Astrocyte (in vitro differentiated cells and primary cell): ENCODE data around the gene SLC9A9. TPM values are rescaled to one million over a fixed set of nuclear protein-coding genes. Genes with fewer than 3 reads are reported as not detected.

Experiments
- DNase-seq: peaks from one replicate; pipeline ENCODE4 v3.0.0-alpha.2; 2010; ENCODE audit warnings: low read depth
- FAIRE-seq: peaks from 2 replicates; lab custom pipeline; 2011; peaks lifted over from hg19 to GRCh38; lab: Jason Lieb, UNC
- H2AFZ ChIP-seq: 2 replicates; pipeline ENCODE4 v1.6.0; 2012; ENCODE audit warnings: low read depth, low read length, inconsistent platforms
- H3K27ac ChIP-seq: 2 replicates; pipeline ENCODE4 v1.5.1; 2011; ENCODE audit warnings: low read depth, low read length, inconsistent platforms
- H3K27me3 ChIP-seq: 2 replicates; pipeline ENCODE4 v1.6.0; 2011; ENCODE audit warnings: low read length, inconsistent platforms; ENCODE audit not compliant: insufficient read depth
- H3K36me3 ChIP-seq: 2 replicates; pipeline ENCODE4 v1.5.1; 2011; ENCODE audit warnings: low read length, inconsistent platforms; ENCODE audit not compliant: insufficient read depth
- H3K4me1 ChIP-seq: 2 replicates; pipeline ENCODE4 v1.5.1; 2011; ENCODE audit warnings: low read length, inconsistent platforms; ENCODE audit not compliant: insufficient read depth
- H3K4me2 ChIP-seq: 2 replicates; pipeline ENCODE4 v1.6.0; 2012; ENCODE audit warnings: low read length, inconsistent platforms
- H3K4me3 ChIP-seq: 2 replicates; pipeline ENCODE4 v1.5.1; 2011; ENCODE audit warnings: low read depth, mild to moderate bottlenecking, low read length, inconsistent platforms; ENCODE audit not compliant: insufficient read depth
- H3K79me2 ChIP-seq: 2 replicates; pipeline ENCODE4 v1.6.0; 2012; ENCODE audit warnings: mild to moderate bottlenecking, low read length, inconsistent platforms; ENCODE audit not compliant: insufficient read depth
- H3K9ac ChIP-seq: 2 replicates; pipeline ENCODE4 v1.6.0; 2012; ENCODE audit warnings: mild to moderate bottlenecking, low read length, inconsistent platforms
- H3K9me3 ChIP-seq: 2 replicates; pipeline ENCODE4 v1.5.1; 2012; ENCODE audit warnings: low read depth, mild to moderate bottlenecking, low read length, inconsistent platforms; ENCODE audit not compliant: insufficient read depth
- H4K20me1 ChIP-seq: 2 replicates; pipeline ENCODE4 v1.6.0; 2012; ENCODE audit warnings: low read length, inconsistent platforms; ENCODE audit not compliant: insufficient read depth
- H3K27ac Mint-ChIP-seq: one replicate; pipeline ENCODE4 v1.8.0; 2021; ENCODE audit warnings: mild to moderate bottlenecking, mixed read lengths; ENCODE audit not compliant: unreplicated experiment
- H3K27me3 Mint-ChIP-seq: one replicate; pipeline ENCODE4 v1.8.0; 2021; ENCODE audit warnings: low read depth, mixed read lengths; ENCODE audit not compliant: unreplicated experiment
- H3K36me3 Mint-ChIP-seq: one replicate; pipeline ENCODE4 v1.8.0; 2021; ENCODE audit warnings: low read depth, mixed read lengths; ENCODE audit not compliant: unreplicated experiment
- H3K4me1 Mint-ChIP-seq: one replicate; pipeline ENCODE4 v1.8.0; 2021; ENCODE audit warnings: low read depth, mixed read lengths; ENCODE audit not compliant: unreplicated experiment
- H3K4me3 Mint-ChIP-seq: one replicate; pipeline ENCODE4 v1.8.0; 2021; ENCODE audit warnings: mild to moderate bottlenecking, moderate library complexity, mixed read lengths; ENCODE audit not compliant: unreplicated experiment
- H3K9me3 Mint-ChIP-seq: one replicate; pipeline ENCODE4 v1.8.0; 2021; ENCODE audit warnings: mild to moderate bottlenecking, mixed read lengths; ENCODE audit not compliant: unreplicated experiment
- EZH2 ChIP-seq: IDR thresholded peaks from 2 replicates; pipeline ENCODE4 v1.6.1; 2012; ENCODE audit warnings: mild to moderate bottlenecking, low read length, inconsistent platforms; ENCODE audit not compliant: insufficient read depth
- total RNA-seq: library from RNA; stranded (reverse); gene quantifications from 2 replicates; pipeline ENCODE4 v1.2.1, GENCODE V29; 2021
- TF ChIP-seq, protein P1 (sequence below): IDR thresholded peaks from 2 replicates; pipeline ENCODE4 v1.5.1; 2011; ENCODE audit warnings: low read depth, mild to moderate bottlenecking, inconsistent platforms, low read length, moderate library complexity; ENCODE audit not compliant: insufficient read depth

The SLC9A9 gene
- total RNA-seq, 1 donor from 2014 or later, result 1.5 TPM

DNA sequence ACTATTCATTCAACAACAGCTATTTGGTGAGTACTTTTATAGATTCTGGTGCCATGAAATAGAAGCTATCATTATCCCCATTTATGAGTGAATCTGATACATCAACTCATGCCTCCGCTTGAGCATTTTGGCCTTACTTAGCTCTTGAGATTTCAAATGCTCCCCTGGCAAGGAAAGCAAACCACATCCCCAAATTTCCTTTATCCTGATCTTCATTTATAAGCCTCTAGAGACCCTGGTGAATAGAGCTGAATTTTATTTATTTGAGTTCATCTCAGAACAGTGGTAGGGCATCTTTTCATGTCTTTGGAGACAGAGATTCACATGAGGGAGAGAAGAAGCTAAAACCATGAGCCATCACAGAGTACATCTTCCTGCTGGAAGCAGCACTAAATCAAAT lies 317.2 kb downstream of the SLC9A9 start:
- Mint-ChIP-seq H3K27me3 (no peaks in the 10 kb centered on the region), H3K9me3 (peaks cover 2% of the 10 kb centered on the region), H3K36me3 (no peaks in the 10 kb centered on the region), H3K4me1 (peaks cover 2% of the 10 kb centered on the region), H3K27ac (no peak overlapping the region), H3K4me3 (no peak overlapping the region)
- no peaks in the 10 kb centered on the region for H4K20me1 ChIP-seq
- DNase-seq, result no peak
- FAIRE-seq, result no peak
- H3K9ac ChIP-seq, result no peak overlapping the region
- no peak overlapping the region for H3K4me2 ChIP-seq
- H3K4me3 ChIP-seq, result no peak overlapping the region
- no peaks in the 10 kb centered on the region for H3K27me3 ChIP-seq
- TF ChIP-seq EZH2, result no peak
- TF ChIP-seq, protein P1, sequence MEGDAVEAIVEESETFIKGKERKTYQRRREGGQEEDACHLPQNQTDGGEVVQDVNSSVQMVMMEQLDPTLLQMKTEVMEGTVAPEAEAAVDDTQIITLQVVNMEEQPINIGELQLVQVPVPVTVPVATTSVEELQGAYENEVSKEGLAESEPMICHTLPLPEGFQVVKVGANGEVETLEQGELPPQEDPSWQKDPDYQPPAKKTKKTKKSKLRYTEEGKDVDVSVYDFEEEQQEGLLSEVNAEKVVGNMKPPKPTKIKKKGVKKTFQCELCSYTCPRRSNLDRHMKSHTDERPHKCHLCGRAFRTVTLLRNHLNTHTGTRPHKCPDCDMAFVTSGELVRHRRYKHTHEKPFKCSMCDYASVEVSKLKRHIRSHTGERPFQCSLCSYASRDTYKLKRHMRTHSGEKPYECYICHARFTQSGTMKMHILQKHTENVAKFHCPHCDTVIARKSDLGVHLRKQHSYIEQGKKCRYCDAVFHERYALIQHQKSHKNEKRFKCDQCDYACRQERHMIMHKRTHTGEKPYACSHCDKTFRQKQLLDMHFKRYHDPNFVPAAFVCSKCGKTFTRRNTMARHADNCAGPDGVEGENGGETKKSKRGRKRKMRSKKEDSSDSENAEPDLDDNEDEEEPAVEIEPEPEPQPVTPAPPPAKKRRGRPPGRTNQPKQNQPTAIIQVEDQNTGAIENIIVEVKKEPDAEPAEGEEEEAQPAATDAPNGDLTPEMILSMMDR, result no peak
- H3K36me3 ChIP-seq, result no peaks in the 10 kb centered on the region
- no peaks in the 10 kb centered on the region for H3K9me3 ChIP-seq
- H2AFZ ChIP-seq, result no peak overlapping the region
- H3K27ac ChIP-seq, result no peak overlapping the region
- no peaks in the 10 kb centered on the region for H3K79me2 ChIP-seq
- no peaks in the 10 kb centered on the region for H3K4me1 ChIP-seq

DNA sequence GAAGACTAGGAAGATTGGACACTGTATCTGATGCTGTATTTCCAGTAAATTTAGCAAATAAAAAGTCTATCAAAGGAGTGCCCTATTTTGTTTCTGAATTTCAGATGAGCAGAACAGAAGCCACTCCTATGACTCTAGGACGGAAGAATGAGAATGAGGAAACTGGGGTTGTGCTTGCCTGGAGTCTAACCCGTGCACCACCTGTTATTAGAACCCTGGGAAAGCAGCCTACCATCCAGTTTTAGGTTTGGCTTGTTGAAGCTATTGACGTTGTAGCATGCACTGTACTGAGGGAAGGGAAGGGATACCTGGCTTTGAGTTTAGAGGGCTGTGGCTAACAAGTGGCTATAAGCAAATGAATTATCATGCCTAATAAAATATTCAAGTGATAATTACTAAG lies 318.5 kb downstream of the SLC9A9 start:
- Histone ChIP-seq H3K4me2 (no peak overlapping the region), H3K4me1 (no peaks in the 10 kb centered on the region), H3K27ac (no peak overlapping the region), H3K9ac (no peak overlapping the region), H3K79me2 (no peaks in the 10 kb centered on the region), H3K36me3 (no peaks in the 10 kb centered on the region), H3K9me3 (no peaks in the 10 kb centered on the region), H3K4me3 (no peak overlapping the region), H2AFZ (no peak overlapping the region), H4K20me1 (no peaks in the 10 kb centered on the region), H3K27me3 (no peaks in the 10 kb centered on the region)
- FAIRE-seq (no peak), DNase-seq (no peak)
- no peak overlapping the region for H3K4me3 Mint-ChIP-seq
- no peaks in the 10 kb centered on the region for H3K36me3 Mint-ChIP-seq
- H3K27ac Mint-ChIP-seq, result no peak overlapping the region
- H3K9me3 Mint-ChIP-seq, result peaks cover 2% of the 10 kb centered on the region
- H3K27me3 Mint-ChIP-seq, result no peaks in the 10 kb centered on the region
- peaks cover 4% of the 10 kb centered on the region for H3K4me1 Mint-ChIP-seq
- TF ChIP-seq EZH2, result no peak
- TF ChIP-seq, protein P1, result no peak

- Mint-ChIP-seq H3K9me3 (peaks cover 2% of the 10 kb centered on the region), H3K27ac (no peak overlapping the region), H3K4me1 (peaks cover 4% of the 10 kb centered on the region), H3K4me3 (no peak overlapping the region), H3K27me3 (no peaks in the 10 kb centered on the region), H3K36me3 (no peaks in the 10 kb centered on the region)
- Histone ChIP-seq H4K20me1 (no peaks in the 10 kb centered on the region), H3K27me3 (no peaks in the 10 kb centered on the region), H3K36me3 (no peaks in the 10 kb centered on the region), H3K9ac (no peak overlapping the region), H3K27ac (no peak overlapping the region), H3K4me1 (no peaks in the 10 kb centered on the region), H2AFZ (no peak overlapping the region), H3K4me2 (no peak overlapping the region), H3K79me2 (no peaks in the 10 kb centered on the region), H3K9me3 (no peaks in the 10 kb centered on the region), H3K4me3 (no peak overlapping the region)
- DNase-seq (no peak), FAIRE-seq (no peak)
- TF ChIP-seq, protein P1, result no peak
Observed at GRCh38 chr3:143529018-143529478, 319.2 kb downstream of the SLC9A9 start.
